Testis (tissue), 3 donors: ENCODE data around the gene HLA-C. TPM values are rescaled to one million over a fixed set of nuclear protein-coding genes. Genes with fewer than 3 reads are reported as not detected.

Source experiments
- DNase-seq: peaks from one replicate; pipeline ENCODE4 v3.0.0-alpha.2; 2019
- H3K27ac ChIP-seq, 2 donors: fragments of 200-600 bp; sonication (generic); one replicate each; pipeline ENCODE4 v1.5.1; 2019
- H3K27me3 ChIP-seq: fragments of 200-600 bp; sonication (generic); one replicate; pipeline ENCODE4 v1.5.1; 2019
- H3K36me3 ChIP-seq: fragments of 200-600 bp; sonication (generic); one replicate; pipeline ENCODE4 v1.5.1; 2017; ENCODE audit warnings: low read depth; ENCODE audit errors: missing control alignments
- H3K4me1 ChIP-seq: fragments of 200-600 bp; sonication (generic); one replicate; pipeline ENCODE4 v1.5.1; 2019
- H3K4me3 ChIP-seq, 2 donors: fragments of 200-600 bp; sonication (generic); one replicate each; pipeline ENCODE4 v1.5.1; 2017 to 2019
- H3K9me3 ChIP-seq: fragments of 200-600 bp; sonication (generic); one replicate; pipeline ENCODE4 v1.5.1; 2017
- POLR2A ChIP-seq: fragments of 450-650 bp; IDR thresholded peaks from one replicate; pipeline ENCODE4 v1.6.1; 2017; ENCODE audit warnings: antibody characterized with exemption, mild to moderate bottlenecking, moderate library complexity
- WGBS, 2 donors: methylation state at CpG; one replicate each; pipeline ENCODE4 v1.1.5; 2018; 5-methylcytosine and 5-hydroxymethylcytosine counted together
- intact Hi-C: fragments of 100-400 bp; cut with DNase I; formaldehyde crosslinking; loops from one replicate; pipeline ENCODE4 v1.15.1; 2023; ENCODE audit warnings: low total_unique reads
- polyA plus RNA-seq: library from polyadenylated mRNA; stranded (reverse); fragments of 350-450 nt; fragmentation: Illumina TruSeq; extraction: RNeasy Lipid Tissue Mini Kit (QIAGEN cat#74804); gene quantifications from one replicate; pipeline ENCODE4 v1.2.3, GENCODE V29; 2014; ENCODE audit warnings: low read depth, low replicate concordance; ENCODE audit not compliant: insufficient read depth
- total RNA-seq, 2 donors: library from RNA; depleted of rRNA; stranded (reverse); fragments of >200 nt; gene quantifications; one replicate each; pipeline ENCODE4 v1.2.3, GENCODE V29; 2016
- TF ChIP-seq, protein P1 (sequence below), 3 experiments: fragments of 450-650 bp in 2 of 3; fragments of 200-600 bp in 1 of 3; sonication (generic) in 1 of 3; IDR thresholded peaks; one replicate each; pipeline ENCODE4 v1.5.1; 2016 to 2019; ENCODE audit warnings: antibody characterized with exemption in 3 of 3, mild to moderate bottlenecking in 2 of 3, moderate library complexity in 1 of 3

Gene HLA-C
- total and polyA plus RNA-seq, 3 donors from 2014 or later, result 104 to 213 (median 135) TPM

DNA sequence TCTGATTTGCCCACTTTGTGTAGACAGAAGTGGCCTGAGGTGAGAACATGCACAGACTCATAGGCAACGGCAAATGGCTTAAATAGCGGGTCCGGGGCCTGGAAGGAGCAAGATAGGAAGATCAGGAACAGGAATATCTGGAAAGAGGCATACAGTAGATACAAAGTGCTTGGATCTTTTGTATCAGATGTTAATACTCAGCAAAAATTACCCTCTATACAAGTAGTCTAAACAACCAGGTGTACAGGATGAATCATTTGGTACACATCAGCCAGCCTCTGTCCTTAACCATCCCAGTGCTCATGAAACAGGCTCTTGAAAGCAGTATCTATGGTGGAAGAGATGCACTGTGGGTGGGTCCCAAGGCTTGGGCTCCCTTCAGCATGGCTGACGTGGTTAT lies 28.9 kb upstream of the HLA-C start:
- no peak overlapping the region for H3K27ac ChIP-seq
- DNase-seq, result no peak
- TF ChIP-seq, protein P1, sequence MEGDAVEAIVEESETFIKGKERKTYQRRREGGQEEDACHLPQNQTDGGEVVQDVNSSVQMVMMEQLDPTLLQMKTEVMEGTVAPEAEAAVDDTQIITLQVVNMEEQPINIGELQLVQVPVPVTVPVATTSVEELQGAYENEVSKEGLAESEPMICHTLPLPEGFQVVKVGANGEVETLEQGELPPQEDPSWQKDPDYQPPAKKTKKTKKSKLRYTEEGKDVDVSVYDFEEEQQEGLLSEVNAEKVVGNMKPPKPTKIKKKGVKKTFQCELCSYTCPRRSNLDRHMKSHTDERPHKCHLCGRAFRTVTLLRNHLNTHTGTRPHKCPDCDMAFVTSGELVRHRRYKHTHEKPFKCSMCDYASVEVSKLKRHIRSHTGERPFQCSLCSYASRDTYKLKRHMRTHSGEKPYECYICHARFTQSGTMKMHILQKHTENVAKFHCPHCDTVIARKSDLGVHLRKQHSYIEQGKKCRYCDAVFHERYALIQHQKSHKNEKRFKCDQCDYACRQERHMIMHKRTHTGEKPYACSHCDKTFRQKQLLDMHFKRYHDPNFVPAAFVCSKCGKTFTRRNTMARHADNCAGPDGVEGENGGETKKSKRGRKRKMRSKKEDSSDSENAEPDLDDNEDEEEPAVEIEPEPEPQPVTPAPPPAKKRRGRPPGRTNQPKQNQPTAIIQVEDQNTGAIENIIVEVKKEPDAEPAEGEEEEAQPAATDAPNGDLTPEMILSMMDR (IDR thresholded peaks at IDR 0.05), result no peak
- TF ChIP-seq POLR2A, result no peak
- H3K36me3 ChIP-seq, result no peaks in the 10 kb centered on the region
- H3K27me3 ChIP-seq, result no peaks in the 10 kb centered on the region
- no peaks in the 10 kb centered on the region for H3K4me1 ChIP-seq
- 69 to 96% methylated on average over 4 of the region's 4 CpGs for WGBS, 2 donors
- H3K4me3 ChIP-seq, result no peak overlapping the region
- no peaks in the 10 kb centered on the region for H3K9me3 ChIP-seq
- intact Hi-C loops, result no loop called here

DNA sequence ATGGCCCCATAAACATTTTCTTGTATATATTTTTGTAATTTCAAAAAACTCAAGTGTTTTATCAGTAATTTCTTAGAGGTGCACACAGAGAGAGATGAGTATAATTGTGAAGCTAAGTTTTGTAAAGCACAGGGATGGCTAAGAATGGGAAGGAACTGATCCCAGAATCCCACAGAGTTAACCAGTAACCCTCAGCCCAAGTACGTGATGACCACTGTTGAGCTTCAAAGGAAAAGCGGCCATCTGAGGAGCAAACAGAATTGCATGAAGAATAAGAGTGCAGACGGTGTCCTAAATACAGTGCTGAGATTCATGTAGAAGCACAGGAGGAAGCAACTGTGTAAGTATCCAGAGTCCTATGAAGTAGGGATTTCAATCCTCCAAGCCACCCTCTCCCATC lies 28.1 kb upstream of the HLA-C start:
- no peaks in the 10 kb centered on the region for H3K9me3 ChIP-seq
- H3K4me1 ChIP-seq, result no peaks in the 10 kb centered on the region
- DNase-seq, result no peak
- H3K27ac ChIP-seq, result no peak overlapping the region
- no peaks in the 10 kb centered on the region for H3K27me3 ChIP-seq
- intact Hi-C loops, result no loop called here
- H3K36me3 ChIP-seq, result no peaks in the 10 kb centered on the region
- no peak for TF ChIP-seq POLR2A
- TF ChIP-seq, protein P1 (IDR thresholded peaks at IDR 0.05), result no peak
- H3K4me3 ChIP-seq, result no peak overlapping the region
- WGBS, 2 donors, result 69 to 80% methylated on average over 3 of the region's 3 CpGs

DNA sequence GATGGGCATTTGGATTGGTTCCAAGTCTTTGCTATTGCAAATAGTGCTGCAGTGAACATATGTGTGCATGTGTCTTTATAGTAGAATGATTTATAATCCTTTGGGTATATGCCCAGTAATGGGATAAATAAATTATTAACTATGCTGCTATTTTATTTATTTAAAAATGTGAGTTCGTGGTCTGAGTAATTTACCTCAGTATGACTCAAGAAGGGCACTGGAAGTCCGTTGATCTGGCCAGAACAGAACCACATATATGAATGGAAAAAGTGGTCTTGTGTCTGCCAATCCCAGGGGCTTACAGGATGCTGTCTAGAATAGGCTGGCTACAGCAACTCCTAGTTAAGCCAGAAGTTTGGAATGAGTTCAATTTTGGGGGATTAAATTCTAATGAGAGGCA lies 27.6 kb upstream of the HLA-C start:
- no peak for TF ChIP-seq POLR2A
- TF ChIP-seq, protein P1 (IDR thresholded peaks at IDR 0.05), result no peak
- WGBS, 2 donors, result 38 to 44% methylated on average over 2 of the region's 2 CpGs
- H3K36me3 ChIP-seq, result no peaks in the 10 kb centered on the region
- H3K4me3 ChIP-seq, result no peak overlapping the region
- no peaks in the 10 kb centered on the region for H3K9me3 ChIP-seq
- no peak overlapping the region for H3K27ac ChIP-seq
- intact Hi-C loops, result no loop called here
- DNase-seq, result no peak
- no peaks in the 10 kb centered on the region for H3K4me1 ChIP-seq
- no peaks in the 10 kb centered on the region for H3K27me3 ChIP-seq

DNA sequence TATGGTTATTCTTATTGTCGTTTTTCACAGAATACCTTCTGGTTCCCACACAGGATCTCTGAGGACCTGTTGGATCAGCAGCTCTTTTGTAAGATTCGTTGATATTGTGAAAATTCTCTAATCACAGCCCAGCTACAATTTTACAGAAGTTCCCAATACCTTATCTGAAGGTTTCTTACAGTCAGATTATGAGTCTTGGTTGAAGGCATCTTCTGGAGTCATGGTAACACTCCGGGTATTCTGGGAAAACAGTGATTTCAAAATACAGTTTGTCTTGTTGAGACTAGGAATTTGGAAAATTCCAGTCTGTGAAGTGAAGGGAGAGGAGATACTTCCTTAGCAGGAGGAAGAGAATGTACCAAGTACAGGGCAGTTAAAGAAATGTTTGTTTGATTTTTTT lies 22.2 kb upstream of the HLA-C start:
- intact Hi-C loops, result no loop called here
- TF ChIP-seq, protein P1 (IDR thresholded peaks at IDR 0.05), result no peak
- no peak for TF ChIP-seq POLR2A
- no peaks in the 10 kb centered on the region for H3K4me1 ChIP-seq
- no peaks in the 10 kb centered on the region for H3K27me3 ChIP-seq
- no peaks in the 10 kb centered on the region for H3K36me3 ChIP-seq
- no peak overlapping the region for H3K4me3 ChIP-seq
- H3K9me3 ChIP-seq, result no peaks in the 10 kb centered on the region
- DNase-seq, result no peak
- no peak overlapping the region for H3K27ac ChIP-seq
- WGBS, 2 donors, result 65 to 68% methylated on average over 3 of the region's 3 CpGs

DNA sequence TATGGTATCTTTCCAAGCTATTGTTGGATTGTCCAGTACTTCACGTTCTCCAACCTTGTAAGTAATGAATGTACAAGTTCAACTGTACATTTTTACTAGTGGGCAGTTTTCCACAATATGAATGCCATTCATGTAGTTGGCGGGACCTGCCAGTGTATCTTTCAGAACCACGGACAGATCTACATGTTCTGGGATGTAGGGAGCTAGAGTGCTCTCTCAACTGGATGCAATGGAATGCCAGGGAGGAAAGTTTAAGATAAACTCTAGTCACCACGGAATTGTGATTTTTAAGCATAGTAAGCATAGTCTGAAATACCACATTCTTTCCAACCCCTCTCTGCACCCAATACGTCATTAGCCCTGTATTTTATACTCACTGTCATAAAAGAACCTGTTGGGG lies 21.5 kb upstream of the HLA-C start:
- no peak for TF ChIP-seq POLR2A
- TF ChIP-seq, protein P1 (IDR thresholded peaks at IDR 0.05), result no peak
- no peaks in the 10 kb centered on the region for H3K4me1 ChIP-seq
- H3K36me3 ChIP-seq, result no peaks in the 10 kb centered on the region
- H3K27me3 ChIP-seq, result no peaks in the 10 kb centered on the region
- no peak for DNase-seq
- no peak overlapping the region for H3K4me3 ChIP-seq
- 34 to 40% methylated on average over 5 of the region's 5 CpGs for WGBS, 2 donors
- intact Hi-C loops, result no loop called here
- H3K27ac ChIP-seq, result no peak overlapping the region
- no peaks in the 10 kb centered on the region for H3K9me3 ChIP-seq
